IPS-18a (cell line): Measurements from ENCODE around the gene FDXR.
"Not testable (repeated sequence)": the region's sequence is repeated elsewhere in the genome, so short reads cannot be mapped to it uniquely, and the experiment has no call there.

Source experiments
- H3K27ac ChIP-seq: one replicate; pipeline ENCODE4 v1.5.1; 2013; ENCODE audit warnings: low read length
- H3K27me3 ChIP-seq: one replicate; pipeline ENCODE4 v1.6.1; 2013; ENCODE audit warnings: mild to moderate bottlenecking, low read length; ENCODE audit not compliant: control insufficient read depth, insufficient read depth
- H3K36me3 ChIP-seq: one replicate; pipeline ENCODE4 v1.6.1; 2013; ENCODE audit warnings: low read depth, low read length; ENCODE audit not compliant: control insufficient read depth
- H3K4me1 ChIP-seq: one replicate; pipeline ENCODE4 v1.6.1; 2013; ENCODE audit warnings: low read depth, low read length; ENCODE audit not compliant: control insufficient read depth
- H3K4me3 ChIP-seq: one replicate; pipeline ENCODE4 v1.5.1; 2013; ENCODE audit warnings: low read length
- H3K9ac ChIP-seq: one replicate; pipeline ENCODE4 v1.6.1; 2013; ENCODE audit warnings: mild to moderate bottlenecking, low read length, moderate library complexity
- H3K9me3 ChIP-seq: one replicate; pipeline ENCODE4 v1.6.1; 2013; ENCODE audit warnings: low read depth, low read length; ENCODE audit not compliant: control insufficient read depth

Gene FDXR

GRCh38 chr17:74875977-74876593 is 3.3 kb upstream of the FDXR start:
- peaks cover 6% of the 10 kb centered on the region for H3K27me3 ChIP-seq
- H3K4me1 ChIP-seq: peaks cover 6% of the 10 kb centered on the region
- H3K9me3 ChIP-seq: no peaks in the 10 kb centered on the region
- no peaks in the 10 kb centered on the region for H3K36me3 ChIP-seq
- H3K27ac ChIP-seq: no peak overlapping the region
- H3K4me3 ChIP-seq: no peak overlapping the region
- no peak overlapping the region for H3K9ac ChIP-seq

GRCh38 chr17:74875155-74875976 is 2.6 kb upstream of the FDXR start:
- Histone ChIP-seq H3K4me3 (no peak overlapping the region), H3K36me3 (no peaks in the 10 kb centered on the region), H3K27ac (no peak overlapping the region), H3K9me3 (no peaks in the 10 kb centered on the region), H3K27me3 (peaks cover 6% of the 10 kb centered on the region), H3K9ac (no peak overlapping the region), H3K4me1 (peaks cover 6% of the 10 kb centered on the region)

- Histone ChIP-seq H3K4me3 (no peak overlapping the region), H3K9me3 (no peaks in the 10 kb centered on the region), H3K36me3 (no peaks in the 10 kb centered on the region), H3K4me1 (peaks cover 6% of the 10 kb centered on the region), H3K27ac (no peak overlapping the region), H3K27me3 (peaks cover 6% of the 10 kb centered on the region), H3K9ac (no peak overlapping the region)
Observed at GRCh38 chr17:74874615-74875037, 1.8 kb upstream of the FDXR start.

GRCh38 chr17:74873874-74874614 is 1.2 kb upstream of the FDXR start:
- peaks cover 6% of the 10 kb centered on the region for H3K27me3 ChIP-seq
- H3K9ac ChIP-seq: peak overlapping the region; percentile 88
- H3K4me1 ChIP-seq: peaks cover 6% of the 10 kb centered on the region

GRCh38 chr17:74873037-74873873 is 461 bp upstream of the FDXR start:
- H3K4me1 ChIP-seq: peaks cover 6% of the 10 kb centered on the region
- H3K9me3 ChIP-seq: no peaks in the 10 kb centered on the region
- H3K36me3 ChIP-seq: no peaks in the 10 kb centered on the region
- H3K27me3 ChIP-seq: peaks cover 6% of the 10 kb centered on the region
- H3K9ac ChIP-seq: peak overlapping the region; percentile 88
- H3K27ac ChIP-seq: peak overlapping the region; percentile 87
- peak overlapping the region; percentile 86 for H3K4me3 ChIP-seq

More at GRCh38 chr17:74873874-74874614, 1.2 kb upstream of the FDXR start:
- Histone ChIP-seq H3K27ac (peak overlapping the region; percentile 87), H3K4me3 (peak overlapping the region; percentile 86), H3K36me3 (no peaks in the 10 kb centered on the region), H3K9me3 (no peaks in the 10 kb centered on the region)

GRCh38 chr17:74871356-74872076 is 1.3 kb downstream of the FDXR start:
- Histone ChIP-seq H3K4me3 (peak overlapping the region; percentile 74), H3K4me1 (peaks cover 6% of the 10 kb centered on the region), H3K9me3 (no peaks in the 10 kb centered on the region), H3K27ac (no peak overlapping the region), H3K36me3 (no peaks in the 10 kb centered on the region), H3K9ac (no peak overlapping the region), H3K27me3 (peaks cover 6% of the 10 kb centered on the region)

- H3K27ac ChIP-seq: no peak overlapping the region
- peaks cover 6% of the 10 kb centered on the region for H3K27me3 ChIP-seq
- peaks cover 6% of the 10 kb centered on the region for H3K4me1 ChIP-seq
- H3K4me3 ChIP-seq: no peak overlapping the region
- H3K36me3 ChIP-seq: no peaks in the 10 kb centered on the region
- H3K9me3 ChIP-seq: no peaks in the 10 kb centered on the region
- no peak overlapping the region for H3K9ac ChIP-seq
Observed at GRCh38 chr17:74870512-74870911, 2.3 kb downstream of the FDXR start.

- H3K27me3 ChIP-seq, H3K9ac ChIP-seq, H3K36me3 ChIP-seq, H3K27ac ChIP-seq, H3K9me3 ChIP-seq, H3K4me3 ChIP-seq, H3K4me1 ChIP-seq: not testable (repeated sequence)
Observed at GRCh38 chr17:74870028-74870427, 2.8 kb downstream of the FDXR start.

- Histone ChIP-seq H3K9ac (no peak overlapping the region), H3K36me3 (no peaks in the 10 kb centered on the region), H3K4me1 (peaks cover 2% of the 10 kb centered on the region), H3K27me3 (peaks cover 6% of the 10 kb centered on the region), H3K4me3 (no peak overlapping the region), H3K27ac (no peak overlapping the region), H3K9me3 (no peaks in the 10 kb centered on the region)
Observed at GRCh38 chr17:74868908-74869255, 3.9 kb downstream of the FDXR start.

GRCh38 chr17:74868251-74868907 is 4.4 kb downstream of the FDXR start:
- Histone ChIP-seq H3K36me3 (no peaks in the 10 kb centered on the region), H3K9me3 (no peaks in the 10 kb centered on the region), H3K27ac (no peak overlapping the region), H3K4me1 (no peaks in the 10 kb centered on the region), H3K9ac (no peak overlapping the region), H3K4me3 (no peak overlapping the region), H3K27me3 (peaks cover 6% of the 10 kb centered on the region)
